Measurements from ENCODE around the gene TRIM38. TPM values are rescaled to one million over a fixed set of nuclear protein-coding genes. Genes with fewer than 3 reads are reported as not detected.

The TRIM38 gene
- total RNA-seq, 4 donors from 2014 or later = 3.9 to 14.9 (median 6.4) TPM

GRCh38 chr6:25949695-25950094, 12.9 kb upstream of the TRIM38 start:
- H3K27me3 ChIP-seq = no peaks in the 10 kb centered on the region
- DNase-seq (ENCODE audit: low spot score in 2 of 2) = no peak
- H3K4me3 ChIP-seq = no peak overlapping the region
- H3K9me3 ChIP-seq = no peaks in the 10 kb centered on the region
- no peak overlapping the region for H3K27ac ChIP-seq
- TF ChIP-seq EP300 (IDR thresholded peaks at IDR 0.05) (no peak), POLR2AphosphoS5 (IDR thresholded peaks at IDR 0.05) (no peak), POLR2A (IDR thresholded peaks at IDR 0.05) (no peak)
- TF ChIP-seq, protein P1, sequence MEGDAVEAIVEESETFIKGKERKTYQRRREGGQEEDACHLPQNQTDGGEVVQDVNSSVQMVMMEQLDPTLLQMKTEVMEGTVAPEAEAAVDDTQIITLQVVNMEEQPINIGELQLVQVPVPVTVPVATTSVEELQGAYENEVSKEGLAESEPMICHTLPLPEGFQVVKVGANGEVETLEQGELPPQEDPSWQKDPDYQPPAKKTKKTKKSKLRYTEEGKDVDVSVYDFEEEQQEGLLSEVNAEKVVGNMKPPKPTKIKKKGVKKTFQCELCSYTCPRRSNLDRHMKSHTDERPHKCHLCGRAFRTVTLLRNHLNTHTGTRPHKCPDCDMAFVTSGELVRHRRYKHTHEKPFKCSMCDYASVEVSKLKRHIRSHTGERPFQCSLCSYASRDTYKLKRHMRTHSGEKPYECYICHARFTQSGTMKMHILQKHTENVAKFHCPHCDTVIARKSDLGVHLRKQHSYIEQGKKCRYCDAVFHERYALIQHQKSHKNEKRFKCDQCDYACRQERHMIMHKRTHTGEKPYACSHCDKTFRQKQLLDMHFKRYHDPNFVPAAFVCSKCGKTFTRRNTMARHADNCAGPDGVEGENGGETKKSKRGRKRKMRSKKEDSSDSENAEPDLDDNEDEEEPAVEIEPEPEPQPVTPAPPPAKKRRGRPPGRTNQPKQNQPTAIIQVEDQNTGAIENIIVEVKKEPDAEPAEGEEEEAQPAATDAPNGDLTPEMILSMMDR (IDR thresholded peaks at IDR 0.05) = no peak
- no peaks in the 10 kb centered on the region for H3K36me3 ChIP-seq
- WGBS = 94% methylated on average over 1 of the region's 1 CpG
- no peaks in the 10 kb centered on the region for H3K4me1 ChIP-seq

DNA sequence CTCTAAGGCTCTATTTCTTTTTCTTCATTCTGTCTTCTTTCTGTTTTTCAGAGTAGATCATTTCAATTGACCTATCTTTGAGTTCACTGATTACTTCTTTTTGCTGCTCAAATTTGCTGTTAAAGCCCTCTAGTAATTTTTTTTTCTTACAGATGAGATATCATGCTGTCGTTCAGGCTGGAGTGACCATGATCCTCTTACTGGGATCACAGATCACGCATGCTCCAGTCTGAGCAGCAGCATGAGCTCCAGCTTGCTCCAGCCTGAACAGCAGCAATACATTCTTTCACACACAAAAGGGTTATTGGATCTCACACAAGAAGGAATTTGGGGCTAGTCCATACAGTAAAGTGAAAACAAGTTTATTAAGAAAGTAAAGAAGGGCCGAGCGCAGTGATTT, 12.3 kb upstream of the TRIM38 start:
- H3K4me3 ChIP-seq = no peak overlapping the region
- DNase-seq (ENCODE audit: low spot score in 2 of 2) = no peak
- TF ChIP-seq POLR2A (IDR thresholded peaks at IDR 0.05) = no peak
- no peak for TF ChIP-seq EP300 (IDR thresholded peaks at IDR 0.05)
- no peak for TF ChIP-seq POLR2AphosphoS5 (IDR thresholded peaks at IDR 0.05)
- TF ChIP-seq, protein P1 (IDR thresholded peaks at IDR 0.05) = no peak
- H3K36me3 ChIP-seq = no peaks in the 10 kb centered on the region
- no peak overlapping the region for H3K27ac ChIP-seq
- no peaks in the 10 kb centered on the region for H3K4me1 ChIP-seq
- H3K9me3 ChIP-seq = no peaks in the 10 kb centered on the region
- 29% methylated on average over 4 of the region's 4 CpGs for WGBS
- no peaks in the 10 kb centered on the region for H3K27me3 ChIP-seq

- H3K4me3 ChIP-seq = no peak overlapping the region
- H3K27ac ChIP-seq = no peak overlapping the region
- TF ChIP-seq, protein P1 (IDR thresholded peaks at IDR 0.05) = no peak
- TF ChIP-seq POLR2A (IDR thresholded peaks at IDR 0.05) (no peak), POLR2AphosphoS5 (IDR thresholded peaks at IDR 0.05) (no peak)
- H3K9me3 ChIP-seq = no peaks in the 10 kb centered on the region
- H3K27me3 ChIP-seq = no peaks in the 10 kb centered on the region
- no peak for DNase-seq (ENCODE audit: low spot score in 2 of 2)
- no peaks in the 10 kb centered on the region for H3K36me3 ChIP-seq
- WGBS = 65% methylated on average over 7 of the region's 7 CpGs
- no peaks in the 10 kb centered on the region for H3K4me1 ChIP-seq
Observed at GRCh38 chr6:25951296-25952032, 11.1 kb upstream of the TRIM38 start.

- H3K9me3 ChIP-seq = no peaks in the 10 kb centered on the region
- WGBS = 97% methylated on average over 2 of the region's 2 CpGs
- no peak for TF ChIP-seq POLR2A (IDR thresholded peaks at IDR 0.05)
- TF ChIP-seq EP300 (IDR thresholded peaks at IDR 0.05) = no peak
- H3K27ac ChIP-seq = no peak overlapping the region
- no peaks in the 10 kb centered on the region for H3K4me1 ChIP-seq
- no peak for DNase-seq (ENCODE audit: low spot score in 2 of 2)
- no peaks in the 10 kb centered on the region for H3K27me3 ChIP-seq
- H3K4me3 ChIP-seq = no peak overlapping the region
- H3K36me3 ChIP-seq = no peaks in the 10 kb centered on the region
Observed at GRCh38 chr6:25952535-25952934, 10.1 kb upstream of the TRIM38 start.

- H3K9me3 ChIP-seq = no peaks in the 10 kb centered on the region
- no peaks in the 10 kb centered on the region for H3K36me3 ChIP-seq
- H3K27me3 ChIP-seq = no peaks in the 10 kb centered on the region
- WGBS = 61% methylated on average over 3 of the region's 3 CpGs
- no peaks in the 10 kb centered on the region for H3K4me1 ChIP-seq
- H3K27ac ChIP-seq = no peak overlapping the region
- TF ChIP-seq EP300 (IDR thresholded peaks at IDR 0.05) = no peak
- TF ChIP-seq, protein P1 (IDR thresholded peaks at IDR 0.05) = no peak
- TF ChIP-seq POLR2AphosphoS5 (IDR thresholded peaks at IDR 0.05) = no peak
- no peak for TF ChIP-seq POLR2A (IDR thresholded peaks at IDR 0.05)
- DNase-seq (ENCODE audit: low spot score in 2 of 2) = no peak
- no peak overlapping the region for H3K4me3 ChIP-seq
Observed at GRCh38 chr6:25953733-25954132, 8.9 kb upstream of the TRIM38 start.

All from suprapubic skin (tissue), 4 donors.